Adrenal gland (tissue), 12 donors: ENCODE results near the gene AGMAT. TPM values are rescaled to one million over a fixed set of nuclear protein-coding genes. Genes with fewer than 3 reads are reported as not detected.

ENCODE experiments used
- DNase-seq, 7 donors: peaks; one replicate each; pipeline ENCODE4 v3.0.0-alpha.2; 2019 to 2020
- H3K27ac ChIP-seq, 5 donors: fragments of 200-600 bp; sonication (generic) in 4 of 5; 1 replicate in 3 of 5; 2 replicates in 2 of 5; pipeline versions ENCODE4 v1.5.1 to v1.8.0; 2016 to 2020; ENCODE audit warnings: mild to moderate bottlenecking in 1 of 5
- H3K27me3 ChIP-seq: fragments of 200-600 bp; 2 replicates; pipeline ENCODE4 v1.8.0; 2021
- H3K36me3 ChIP-seq, 2 donors: fragments of 200-600 bp; replicated peaks in 1 of 2; 1 replicate in 1 of 2; 2 replicates in 1 of 2; pipeline versions ENCODE4 v1.5.1 to v1.8.0; 2018 to 2022
- H3K4me1 ChIP-seq, 2 donors: fragments of 200-600 bp; replicated peaks in 1 of 2; 1 replicate in 1 of 2; 2 replicates in 1 of 2; pipeline versions ENCODE4 v1.5.1 to v1.8.0; 2018 to 2021
- H3K4me3 ChIP-seq, 4 donors: fragments of 200-600 bp; sonication (generic) in 3 of 4; one replicate each; pipeline ENCODE4 v1.5.1; 2016 to 2018
- H3K9me3 ChIP-seq, 3 donors: fragments of 200-600 bp; sonication (generic) in 1 of 3; replicated peaks in 1 of 3; 1 replicate in 2 of 3; 2 replicates in 1 of 3; pipeline versions ENCODE4 v1.5.1 to v1.8.0; 2016 to 2021
- POLR2A ChIP-seq, 2 donors: fragments of 450-650 bp; IDR thresholded peaks; one replicate each; pipeline ENCODE4 v1.6.1; 2017; ENCODE audit warnings: antibody characterized with exemption in 2 of 2, mild to moderate bottlenecking in 2 of 2, moderate library complexity in 1 of 2
- WGBS, 4 donors: extraction: QIAGEN DNeasy Blood & Tissue Kit in 2 of 4; methylation state at CpG; one replicate each; pipeline versions ENCODE4 v1.1.5 to v1.1.7; 2013 to 2017; 5-methylcytosine and 5-hydroxymethylcytosine counted together
- intact Hi-C, 2 donors: fragments of 100-400 bp; cut with DNase I; formaldehyde crosslinking; loops; one replicate each; pipeline versions ENCODE4 v1.14.1 to v1.15.0; 2022 to 2023
- polyA plus RNA-seq, 3 donors: library from polyadenylated mRNA; stranded (reverse); fragments of 200-250 nt in 2 of 3; fragments of 350-450 nt in 1 of 3; fragmentation: Illumina TruSeq in 1 of 3; extraction: RNeasy Lipid Tissue Mini Kit (QIAGEN cat#74804) in 1 of 3; gene quantifications; one replicate each; pipeline ENCODE4 v1.2.3, GENCODE V29; 2013 to 2014
- total RNA-seq, 9 donors: library from RNA; depleted of rRNA in 4 of 9; stranded (reverse); fragments of >200 nt in 4 of 9; fragments of 120-200 nt in 1 of 9; fragmentation: NEBNext Ultra II Directional in 1 of 9; extraction: Animal tissue kit (Norgen Biotek cat#: 25700) in 1 of 9; gene quantifications; one replicate each; pipeline versions ENCODE4 v1.1.0 to v1.2.4, GENCODE V29; 2013 to 2023
- TF ChIP-seq, protein P1 (sequence below), 6 experiments: fragments of 450-650 bp in 4 of 6; fragments of 200-600 bp in 2 of 6; sonication (generic) in 1 of 6; IDR thresholded peaks; 1 replicate in 5 of 6; 2 replicates in 1 of 6; pipeline versions ENCODE4 v1.5.1 to v1.8.0; 2016 to 2021; ENCODE audit warnings: antibody characterized with exemption in 6 of 6, mild to moderate bottlenecking in 2 of 6, moderate library complexity in 1 of 6
- donor health status: healthy with polysubstance abuse.
- donor health status: Bipolar disorder and iron deficiency.
- donor health status: DM: yes; HTN: yes; CAD: no.
- donor health status: DM: no; HTN: no; CAD: no.
- donor health status: DM: no; HTN: no; CAD: no.
- donor health status: DM: yes; HTN: yes; CAD: no.

The AGMAT gene
- total and polyA plus RNA-seq, 12 donors: 0.16 to 15.0 (median 1.5) TPM

DNA sequence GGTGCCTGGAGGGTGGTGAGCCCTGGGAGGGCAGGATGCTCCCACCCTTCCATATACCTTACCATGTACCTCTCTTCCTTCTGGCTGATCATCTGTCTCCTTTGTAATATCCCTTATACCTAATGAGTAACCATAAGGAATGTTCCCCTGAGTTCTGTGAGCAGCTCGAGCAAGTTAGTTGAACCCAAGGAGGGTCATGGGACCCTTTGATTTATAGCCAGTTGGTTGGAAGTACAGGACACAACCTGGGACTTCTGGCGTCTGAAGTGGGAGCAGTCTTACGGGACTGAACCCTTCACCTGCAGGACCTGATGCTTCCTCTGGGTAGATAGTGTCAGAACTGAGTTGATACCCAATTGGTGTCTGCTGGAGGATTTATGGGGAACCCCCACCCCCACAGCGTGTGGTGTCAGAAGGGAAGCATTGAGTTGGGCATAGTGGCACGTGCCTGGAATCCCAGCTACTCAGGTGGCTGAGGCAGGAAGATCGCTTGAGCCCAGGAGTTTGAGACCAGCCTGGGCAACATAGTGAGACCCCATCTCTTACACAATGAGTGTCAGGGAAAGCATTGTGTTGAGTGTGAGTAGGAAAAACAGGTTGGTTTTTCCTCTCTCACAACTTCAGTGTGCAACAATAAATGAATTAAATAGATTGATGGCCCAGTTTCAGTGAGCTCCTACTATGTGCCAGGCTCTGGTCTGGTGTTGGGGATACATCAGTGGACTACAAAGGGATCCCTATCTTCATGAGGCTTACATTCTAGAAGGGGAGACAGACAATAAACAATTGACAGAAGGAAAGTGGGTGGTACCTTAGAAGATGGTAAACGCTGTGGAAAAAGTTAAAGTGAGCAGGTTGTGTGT is 42.2 kb downstream of the AGMAT start:
- TF ChIP-seq, protein P1, sequence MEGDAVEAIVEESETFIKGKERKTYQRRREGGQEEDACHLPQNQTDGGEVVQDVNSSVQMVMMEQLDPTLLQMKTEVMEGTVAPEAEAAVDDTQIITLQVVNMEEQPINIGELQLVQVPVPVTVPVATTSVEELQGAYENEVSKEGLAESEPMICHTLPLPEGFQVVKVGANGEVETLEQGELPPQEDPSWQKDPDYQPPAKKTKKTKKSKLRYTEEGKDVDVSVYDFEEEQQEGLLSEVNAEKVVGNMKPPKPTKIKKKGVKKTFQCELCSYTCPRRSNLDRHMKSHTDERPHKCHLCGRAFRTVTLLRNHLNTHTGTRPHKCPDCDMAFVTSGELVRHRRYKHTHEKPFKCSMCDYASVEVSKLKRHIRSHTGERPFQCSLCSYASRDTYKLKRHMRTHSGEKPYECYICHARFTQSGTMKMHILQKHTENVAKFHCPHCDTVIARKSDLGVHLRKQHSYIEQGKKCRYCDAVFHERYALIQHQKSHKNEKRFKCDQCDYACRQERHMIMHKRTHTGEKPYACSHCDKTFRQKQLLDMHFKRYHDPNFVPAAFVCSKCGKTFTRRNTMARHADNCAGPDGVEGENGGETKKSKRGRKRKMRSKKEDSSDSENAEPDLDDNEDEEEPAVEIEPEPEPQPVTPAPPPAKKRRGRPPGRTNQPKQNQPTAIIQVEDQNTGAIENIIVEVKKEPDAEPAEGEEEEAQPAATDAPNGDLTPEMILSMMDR (IDR thresholded peaks at IDR 0.05): no peak
- TF ChIP-seq POLR2A (IDR thresholded peaks at IDR 0.05): no peak
- H3K9me3 ChIP-seq: no peaks in the 10 kb centered on the region
- WGBS, 4 donors: 78 to 94% (median 85%) methylated on average over 5 to 7 of the region's 7 CpGs
- DNase-seq: peak in 1 of 7 donors; percentile 29
- H3K27ac ChIP-seq: no peak overlapping the region
- no peak overlapping the region for H3K4me3 ChIP-seq
- H3K4me1 ChIP-seq: no peaks in the 10 kb centered on the region
- intact Hi-C loops: no loop called here
- H3K36me3 ChIP-seq: peaks cover 0 to 71% of the 10 kb centered on the region in 2 donors
- H3K27me3 ChIP-seq: no peaks in the 10 kb centered on the region

DNA sequence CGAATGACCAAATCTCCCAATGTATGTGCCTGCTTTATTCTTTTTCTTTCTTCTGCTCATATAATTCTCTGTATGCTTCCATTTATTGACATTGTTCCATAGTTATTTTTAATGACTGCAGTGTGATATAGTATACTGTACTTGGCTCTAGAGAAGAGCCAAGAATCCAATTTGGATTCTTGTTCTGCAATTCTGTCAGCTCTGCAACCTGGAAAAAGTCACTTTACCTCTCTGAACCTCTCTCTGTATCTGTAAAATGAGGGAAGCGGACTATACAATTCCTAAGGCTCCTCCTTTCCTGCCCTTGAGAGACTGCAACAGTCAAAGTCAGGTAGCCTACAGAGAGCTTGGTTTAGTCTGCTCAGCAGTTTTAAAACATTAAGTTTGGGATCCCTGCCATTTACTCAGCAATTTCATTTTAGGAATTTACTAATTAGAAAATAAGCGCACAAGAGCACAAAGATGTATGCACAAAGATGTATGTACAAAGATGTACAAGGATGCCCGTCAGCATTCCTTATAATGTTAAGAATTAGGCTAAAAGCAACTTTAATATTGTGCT is 43.5 kb downstream of the AGMAT start:
- Histone ChIP-seq H3K4me3 (no peak overlapping the region), H3K27ac (no peak overlapping the region), H3K27me3 (no peaks in the 10 kb centered on the region), H3K36me3 (peaks cover 0 to 71% of the 10 kb centered on the region in 2 donors), H3K9me3 (no peaks in the 10 kb centered on the region), H3K4me1 (no peaks in the 10 kb centered on the region)
- no peak for DNase-seq
- intact Hi-C loops: no loop called here
- TF ChIP-seq, protein P1 (IDR thresholded peaks at IDR 0.05): no peak
- TF ChIP-seq POLR2A (IDR thresholded peaks at IDR 0.05): no peak
- 83 to 96% (median 89%) methylated on average over 4 of the region's 4 CpGs for WGBS, 4 donors

DNA sequence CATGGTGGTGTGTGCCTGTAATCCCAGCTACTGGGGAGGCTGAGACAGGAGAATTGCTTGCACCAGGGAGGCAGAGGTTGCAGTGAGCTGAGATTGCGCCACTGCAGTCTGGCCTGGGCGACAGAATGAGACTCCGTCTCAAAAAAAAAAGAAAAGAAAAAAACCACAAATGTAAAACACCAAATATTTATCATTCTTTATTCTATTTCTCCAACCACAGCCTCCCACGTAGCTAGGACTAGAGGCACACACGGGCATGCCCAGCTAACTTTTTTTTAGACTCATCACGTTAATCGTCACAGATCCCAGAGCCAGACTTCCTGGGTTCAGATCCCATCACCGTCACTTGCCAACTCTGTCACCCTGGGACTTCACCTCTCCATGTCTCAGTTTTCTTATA is 44.7 kb downstream of the AGMAT start:
- DNase-seq: no peak
- H3K27ac ChIP-seq: no peak overlapping the region
- H3K4me1 ChIP-seq: no peaks in the 10 kb centered on the region
- H3K9me3 ChIP-seq: no peaks in the 10 kb centered on the region
- H3K4me3 ChIP-seq: no peak overlapping the region
- H3K27me3 ChIP-seq: no peaks in the 10 kb centered on the region
- peaks cover 0 to 73% of the 10 kb centered on the region in 2 donors for H3K36me3 ChIP-seq
- TF ChIP-seq, protein P1 (IDR thresholded peaks at IDR 0.05): no peak
- TF ChIP-seq POLR2A (IDR thresholded peaks at IDR 0.05): no peak
- intact Hi-C loops: no loop called here
- WGBS, 4 donors: 93 to 95% (median 94%) methylated on average over 8 of the region's 8 CpGs

DNA sequence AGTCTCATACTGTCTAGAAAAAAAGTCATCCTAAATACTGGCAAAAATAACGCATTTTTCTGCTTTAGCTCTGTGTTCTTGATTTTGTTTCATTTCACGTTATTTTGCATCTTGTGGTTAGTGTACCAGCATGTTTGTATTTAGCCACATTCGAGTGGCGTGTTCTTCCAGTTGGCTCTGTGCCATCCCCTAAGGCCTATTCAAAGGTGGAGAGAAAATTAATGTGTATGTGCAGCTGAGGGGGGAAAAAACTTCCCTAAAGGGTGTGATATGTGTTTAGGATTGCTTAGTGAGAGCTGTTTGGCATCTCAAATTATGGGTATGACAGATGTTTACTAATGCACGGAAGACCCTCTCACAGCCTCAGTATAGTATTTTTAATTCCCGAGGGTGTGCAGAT is 46.1 kb downstream of the AGMAT start:
- 70 to 89% (median 78%) methylated on average over 6 of the region's 6 CpGs for WGBS, 4 donors
- Histone ChIP-seq H3K27ac (no peak overlapping the region), H3K4me1 (no peaks in the 10 kb centered on the region), H3K9me3 (no peaks in the 10 kb centered on the region), H3K27me3 (no peaks in the 10 kb centered on the region), H3K36me3 (peaks cover 0 to 75% of the 10 kb centered on the region in 2 donors), H3K4me3 (no peak overlapping the region)
- intact Hi-C loops: no loop called here
- TF ChIP-seq, protein P1 (IDR thresholded peaks at IDR 0.05): no peak
- no peak for TF ChIP-seq POLR2A (IDR thresholded peaks at IDR 0.05)
- no peak for DNase-seq
